SK-N-MC (cell line): Measurements from ENCODE around the gene TMEM41B.
"Not testable (repeated sequence)": the region's sequence is repeated elsewhere in the genome, so short reads cannot be mapped to it uniquely, and the experiment has no call there.

Source experiments
- EZH2 ChIP-seq: fragments of 200-600 bp; sonication (generic); IDR thresholded peaks from one replicate; pipeline ENCODE4 v1.6.1; 2017; ENCODE audit warnings: antibody characterized with exemption
- POLR2AphosphoS5 ChIP-seq: IDR thresholded peaks from 2 replicates; pipeline ENCODE4 v1.6.1; 2012; ENCODE audit warnings: mild to moderate bottlenecking, low read depth, low read length, borderline replicate concordance

DNA sequence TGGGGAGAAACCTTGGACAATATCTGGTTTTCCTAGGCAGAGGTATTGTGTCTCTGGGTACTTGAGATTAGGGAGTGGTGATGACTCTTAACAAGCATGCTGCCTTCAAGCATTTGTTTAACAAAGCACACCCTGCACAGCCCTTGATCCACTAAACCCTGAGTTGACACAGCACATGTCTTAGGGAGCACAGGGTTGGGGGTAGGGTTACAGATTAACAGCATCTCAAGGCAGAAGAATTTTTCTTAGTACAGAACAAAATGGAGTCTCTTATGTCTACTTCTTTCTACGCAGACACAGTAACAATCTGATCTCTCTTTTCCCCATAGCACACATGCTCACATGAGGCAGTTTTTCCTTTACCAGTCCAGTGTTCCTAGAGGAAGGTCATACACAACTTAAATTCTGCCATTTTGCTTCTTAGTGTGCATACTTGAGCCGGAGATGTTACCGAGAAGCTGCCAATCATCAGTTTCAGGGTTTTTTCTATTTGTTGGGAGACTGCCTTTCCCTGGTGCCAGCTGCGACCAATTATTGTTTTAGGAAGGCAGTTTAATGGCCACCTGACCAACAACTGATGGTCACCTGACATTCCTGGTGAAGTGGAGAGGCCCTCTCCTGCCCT, 5.1 kb upstream of the TMEM41B start:
- not testable (repeated sequence) for TF ChIP-seq EZH2, POLR2AphosphoS5
